ENCODE data around the gene HOXD12. TPM values are rescaled to one million over a fixed set of nuclear protein-coding genes. Genes with fewer than 3 reads are reported as not detected.
A peak's percentile ranks its signal among the peaks of the same experiment; 100 is the strongest.

Gene HOXD12
- total and polyA plus RNA-seq, 2 experiments from 2014 or later, result not detected

- Histone ChIP-seq H3K27ac (ENCODE audit: low read depth) (no peak overlapping the region), H2AFZ (no peak overlapping the region), H3F3A (replicated peaks; ENCODE audit: low read depth) (peaks cover 35% of the 10 kb centered on the region), H3K9me2 (ENCODE audit: insufficient read depth) (no peaks in the 10 kb centered on the region), H3K4me3 (peak overlapping the region; percentile 48; the same call in 1 of the 2 replicates), H3K4me2 (peak overlapping the region; percentile 78), H3K27me3 (ENCODE audit: insufficient read depth) (peaks cover 99% of the 10 kb centered on the region), H4K20me1 (replicated peaks; ENCODE audit: insufficient read depth) (peaks cover 49% of the 10 kb centered on the region), H3K4me1 (ENCODE audit: insufficient read depth) (peaks cover 46% of the 10 kb centered on the region), H3K79me2 (replicated peaks; ENCODE audit: insufficient read depth) (no peaks in the 10 kb centered on the region), H3K36me3 (ENCODE audit: insufficient read depth) (no peaks in the 10 kb centered on the region; the same call in 1 of the 2 replicates)
- H3K4me3 Mint-ChIP-seq, result peak overlapping the region; percentile 51
- peaks cover 5% of the 10 kb centered on the region; the same call in 2 of the 3 replicates for H3K9me3 Mint-ChIP-seq
- no peaks in the 10 kb centered on the region; the same call in 2 of the 3 replicates for H3K36me3 Mint-ChIP-seq (ENCODE audit: low read depth)
- no peak for TF ChIP-seq ZNF462 (CRISPR knock-in tag; IDR thresholded peaks at IDR 0.05)
- TF ChIP-seq REST (IDR thresholded peaks at IDR 0.05; ENCODE audit: unreplicated experiment), result no peak
- no peak for TF ChIP-seq STAT1 (IDR thresholded peaks at IDR 0.05; ENCODE audit: unreplicated experiment)
- TF ChIP-seq ZNF114 (CRISPR knock-in tag; IDR thresholded peaks at IDR 0.05), result no peak
- peak; percentile 94 for TF ChIP-seq EZH2 (IDR thresholded peaks at IDR 0.05; ENCODE audit: low read depth, unreplicated experiment)
- TF ChIP-seq CTCF (conservative IDR thresholded peaks at IDR 0.05; ENCODE audit: low read depth in 2 of 2), result no peak
- TF ChIP-seq POLR2AphosphoS5 (IDR thresholded peaks at IDR 0.05; ENCODE audit: low read depth), result no peak
- H3K4me1 Mint-ChIP-seq, result peaks cover 33% of the 10 kb centered on the region
- DNase-seq (ENCODE audit: low spot score), result peak; percentile 20
- peak; percentile 3 for ATAC-seq
- H3K27ac Mint-ChIP-seq, result no peak overlapping the region
- peaks cover 94% of the 10 kb centered on the region for H3K27me3 Mint-ChIP-seq (ENCODE audit: insufficient read depth, low read depth, poor library complexity)
Observed at GRCh38 chr2:176105730-176106580, 6.4 kb downstream of the HOXD12 start.
